Measurements from ENCODE around the gene PTPRD.

The PTPRD gene

GRCh38 chr9:9881692-9882091 is 731.1 kb downstream of the PTPRD start:
- DNase-seq (ENCODE audit: low read depth) = no peak

GRCh38 chr9:9874270-9874669 is 738.5 kb downstream of the PTPRD start:
- no peak for DNase-seq (ENCODE audit: low read depth)

- no peak for DNase-seq (ENCODE audit: low read depth)
Observed at GRCh38 chr9:9862235-9862810, 750.5 kb downstream of the PTPRD start.

GRCh38 chr9:9855177-9856078 is 757.4 kb downstream of the PTPRD start:
- no peak for DNase-seq (ENCODE audit: low read depth)

GRCh38 chr9:9847750-9848149 is 765.1 kb downstream of the PTPRD start:
- no peak for DNase-seq (ENCODE audit: low read depth)

- no peak for DNase-seq (ENCODE audit: low read depth)
Observed at GRCh38 chr9:9846557-9846956, 766.2 kb downstream of the PTPRD start.

- no peak for DNase-seq (ENCODE audit: low read depth)
Observed at GRCh38 chr9:9820436-9820835, 792.4 kb downstream of the PTPRD start.

- no peak for DNase-seq (ENCODE audit: low read depth)
Observed at GRCh38 chr9:9819886-9820285, 792.9 kb downstream of the PTPRD start.

GRCh38 chr9:9817176-9817575 is 795.6 kb downstream of the PTPRD start:
- DNase-seq (ENCODE audit: low read depth) = no peak

- DNase-seq (ENCODE audit: low read depth) = no peak
Observed at GRCh38 chr9:9804109-9804508, 808.7 kb downstream of the PTPRD start.

GRCh38 chr9:9799287-9799686 is 813.5 kb downstream of the PTPRD start:
- no peak for DNase-seq (ENCODE audit: low read depth)

- no peak for DNase-seq (ENCODE audit: low read depth)
Observed at GRCh38 chr9:9792144-9792857, 820.5 kb downstream of the PTPRD start.

GRCh38 chr9:9791611-9792010 is 821.2 kb downstream of the PTPRD start:
- DNase-seq (ENCODE audit: low read depth) = no peak

- no peak for DNase-seq (ENCODE audit: low read depth)
Observed at GRCh38 chr9:9790216-9790872, 822.5 kb downstream of the PTPRD start.

GRCh38 chr9:9783711-9784110 is 829.1 kb downstream of the PTPRD start:
- no peak for DNase-seq (ENCODE audit: low read depth)

GRCh38 chr9:9783211-9783610 is 829.6 kb downstream of the PTPRD start:
- DNase-seq (ENCODE audit: low read depth) = no peak

- no peak for DNase-seq (ENCODE audit: low read depth)
Observed at GRCh38 chr9:9778293-9778692, 834.5 kb downstream of the PTPRD start.

- no peak for DNase-seq (ENCODE audit: low read depth)
Observed at GRCh38 chr9:9774471-9774870, 838.3 kb downstream of the PTPRD start.

- DNase-seq (ENCODE audit: low read depth) = no peak
Observed at GRCh38 chr9:9771314-9771713, 841.5 kb downstream of the PTPRD start.

- no peak for DNase-seq (ENCODE audit: low read depth)
Observed at GRCh38 chr9:9764821-9765220, 848.0 kb downstream of the PTPRD start.

GRCh38 chr9:9754186-9754585 is 858.6 kb downstream of the PTPRD start:
- no peak for DNase-seq (ENCODE audit: low read depth)

- DNase-seq (ENCODE audit: low read depth) = no peak
Observed at GRCh38 chr9:9753266-9753665, 859.5 kb downstream of the PTPRD start.
